Activated CD4-positive, alpha-beta memory T cell treated with anti-CD3 and anti-CD28 coated beads for 36 hours (primary cell): ENCODE data around the gene VAMP2. TPM values are rescaled to one million over a fixed set of nuclear protein-coding genes. Genes with fewer than 3 reads are reported as not detected.
A peak's percentile ranks its signal among the peaks of the same experiment; 100 is the strongest.

ENCODE experiments used
- CTCF ChIA-PET: fragments of 350-600 bp; sonication (Branson Sonifier 250); formaldehyde crosslinking; loops from one replicate; lab custom pipeline; 2021; ENCODE audit warnings: antibody characterized with exemption, inconsistent platforms; lab: Charles Lee
- POLR2A ChIA-PET: fragments of 350-600 bp; sonication (Branson Sonifier 250); formaldehyde crosslinking; loops from one replicate; lab custom pipeline; 2021; ENCODE audit warnings: antibody characterized with exemption; lab: Charles Lee
- DNase-seq: peaks from one replicate; pipeline ENCODE4 v3.0.0-alpha.2; 2020
- H3K27ac Mint-ChIP-seq: one replicate; pipeline ENCODE4 v1.8.0; 2021; ENCODE audit warnings: mixed read lengths
- H3K27me3 Mint-ChIP-seq: one replicate; pipeline ENCODE4 v1.8.0; 2021; ENCODE audit warnings: mixed read lengths
- H3K36me3 Mint-ChIP-seq: one replicate; pipeline ENCODE4 v1.8.0; 2021; ENCODE audit warnings: mixed read lengths
- H3K4me1 Mint-ChIP-seq: one replicate; pipeline ENCODE4 v1.8.0; 2021; ENCODE audit warnings: low read depth, mixed read lengths
- H3K4me3 Mint-ChIP-seq: one replicate; pipeline ENCODE4 v1.8.0; 2021; ENCODE audit warnings: mild to moderate bottlenecking, mixed read lengths
- H3K9me3 Mint-ChIP-seq: one replicate; pipeline ENCODE4 v1.8.0; 2021; ENCODE audit warnings: mixed read lengths
- intact Hi-C: fragments of 100-400 bp; cut with micrococcal nuclease; formaldehyde crosslinking; loops from one replicate; pipeline ENCODE4 v1.15.1; 2023
- total RNA-seq, 2 experiments: library from RNA; stranded (reverse); gene quantifications; one replicate each; pipeline ENCODE4 v1.2.3, GENCODE V29; 2021

VAMP2 gene
- total RNA-seq, 2 experiments from 2014 or later, result 30.1 to 30.4 TPM

DNA sequence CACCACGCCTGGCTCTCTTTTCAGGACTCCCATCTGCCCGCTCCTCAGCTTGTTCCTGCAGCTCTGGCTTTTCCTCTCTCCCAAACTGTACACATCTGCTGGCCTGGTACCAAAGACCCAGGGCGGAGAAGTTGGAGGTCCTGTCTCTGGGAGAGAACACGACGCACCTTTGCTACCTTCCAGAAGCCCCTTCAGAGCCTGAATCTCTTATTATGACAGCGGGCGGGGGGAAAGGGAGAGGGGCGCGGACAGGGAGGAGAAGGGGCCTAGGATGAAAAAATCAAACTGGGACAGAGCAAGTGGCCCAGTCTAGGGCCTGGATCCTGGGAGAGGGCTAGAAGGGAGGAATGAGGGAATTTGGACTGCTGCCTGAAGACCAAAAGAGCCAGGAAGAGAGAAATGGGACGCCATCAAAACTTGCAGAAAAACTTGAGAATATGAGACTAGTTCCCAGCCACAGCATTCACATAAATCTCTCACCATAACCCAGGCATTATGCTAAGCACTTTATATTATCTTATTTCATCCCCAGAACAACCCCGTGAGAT is 8.1 kb downstream of the VAMP2 start:
- Mint-ChIP-seq H3K27ac (no peak overlapping the region), H3K4me3 (no peak overlapping the region), H3K36me3 (peaks cover 3% of the 10 kb centered on the region), H3K4me1 (peaks cover 44% of the 10 kb centered on the region), H3K9me3 (no peaks in the 10 kb centered on the region), H3K27me3 (no peaks in the 10 kb centered on the region)
- no peak for DNase-seq
- intact Hi-C loops, result loop anchor here (5.0 kb wide), 1 partner anchor 312 kb away; no protein-coding TSS in a partner anchor
- POLR2A ChIA-PET, result interaction anchor here (2.5 to 5.3 kb wide), 3 partner anchors 9 to 18 kb away, joined by 16 to 95 read pairs (median 34); no protein-coding TSS in a partner anchor
- CTCF ChIA-PET, result interaction anchor here (2.2 to 8.7 kb wide), 3 partner anchors 16 to 35 kb away, joined by 12 to 62 read pairs (median 26); partner anchors contain the start of gene ALOXE3

DNA sequence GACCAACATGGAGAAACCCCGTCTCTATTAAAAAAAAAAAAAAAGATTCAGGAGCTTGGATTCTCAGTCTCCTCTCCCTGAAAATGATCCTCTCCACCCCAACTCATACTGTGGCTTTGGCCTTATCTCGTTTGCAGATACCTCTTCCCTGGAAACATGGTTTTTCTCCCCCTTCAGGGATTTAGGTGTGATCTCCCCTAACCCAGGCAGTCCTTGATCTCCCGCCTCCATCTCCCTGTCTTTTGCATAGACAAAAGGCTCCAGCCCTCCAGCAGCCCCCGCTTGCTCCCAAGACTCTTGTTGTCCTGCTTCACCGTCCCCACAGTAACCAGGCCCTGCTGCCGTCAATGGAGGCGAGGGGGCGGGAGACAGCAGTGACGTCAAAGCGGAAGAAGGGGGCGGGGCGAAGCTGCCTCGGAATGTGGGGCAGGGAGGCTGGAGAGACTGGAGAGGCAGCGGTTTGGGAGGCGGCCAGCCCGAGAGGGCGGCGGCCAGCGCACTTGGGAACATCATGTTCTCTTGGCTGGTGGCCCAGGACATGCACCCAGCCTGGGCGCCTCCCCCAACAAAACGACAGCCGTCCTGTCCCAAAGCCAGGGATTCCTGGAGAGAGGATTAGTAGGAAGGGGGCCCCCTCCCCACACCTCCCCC is 8.7 kb downstream of the VAMP2 start:
- H3K27me3 Mint-ChIP-seq, result no peaks in the 10 kb centered on the region
- ChIA-PET CTCF (interaction anchor here (0.6 to 8.7 kb wide), 6 partner anchors 15 to 1135 kb away, joined by 3 to 62 read pairs (median 4); partner anchors contain the start of gene ALOXE3), POLR2A (interaction anchor here (0.6 to 5.3 kb wide), 5 partner anchors 9 to 467 kb away, joined by 3 to 95 read pairs (median 16); partner anchors contain the start of genes TP53 and VAMP2)
- H3K4me3 Mint-ChIP-seq, result peak overlapping the region; percentile 62
- H3K36me3 Mint-ChIP-seq, result no peaks in the 10 kb centered on the region
- no peaks in the 10 kb centered on the region for H3K9me3 Mint-ChIP-seq
- peak; percentile 96 for DNase-seq
- no peak overlapping the region for H3K27ac Mint-ChIP-seq
- peaks cover 41% of the 10 kb centered on the region for H3K4me1 Mint-ChIP-seq
- intact Hi-C loops, result no loop called here

DNA sequence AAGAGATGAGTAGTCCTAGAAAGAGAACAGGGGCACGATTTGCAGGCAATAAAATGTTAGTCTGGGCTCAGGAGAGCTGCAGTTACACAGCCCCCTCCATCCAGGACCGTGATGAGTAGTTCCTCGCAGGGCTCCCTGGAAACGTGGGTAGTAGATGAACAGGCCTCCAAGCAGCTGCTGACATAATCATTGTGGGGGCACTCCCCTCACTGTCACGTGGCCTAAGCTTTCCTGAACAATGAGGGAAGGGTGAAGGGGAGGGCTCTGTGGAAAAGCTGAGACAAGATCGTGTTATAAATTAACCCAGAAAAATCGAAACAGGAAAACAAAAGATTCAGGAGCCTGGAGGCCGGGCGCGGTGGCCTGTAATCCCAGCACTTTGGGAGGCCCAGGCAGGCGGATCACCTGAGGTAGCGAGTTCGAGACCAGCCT is 9.2 kb downstream of the VAMP2 start:
- Mint-ChIP-seq H3K27me3 (no peaks in the 10 kb centered on the region), H3K4me3 (peak overlapping the region; percentile 62), H3K27ac (no peak overlapping the region), H3K9me3 (no peaks in the 10 kb centered on the region), H3K4me1 (peaks cover 37% of the 10 kb centered on the region), H3K36me3 (peaks cover 1% of the 10 kb centered on the region)
- DNase-seq, result peak; percentile 83
- intact Hi-C loops, result no loop called here
- ChIA-PET POLR2A (interaction anchor here (0.6 to 5.3 kb wide), 5 partner anchors 9 to 466 kb away, joined by 3 to 95 read pairs (median 16); partner anchors contain the start of genes TP53 and VAMP2), CTCF (interaction anchor here (0.6 to 8.7 kb wide), 7 partner anchors 15 to 1135 kb away, joined by 3 to 62 read pairs (median 4); partner anchors contain the start of gene ALOXE3)

DNA sequence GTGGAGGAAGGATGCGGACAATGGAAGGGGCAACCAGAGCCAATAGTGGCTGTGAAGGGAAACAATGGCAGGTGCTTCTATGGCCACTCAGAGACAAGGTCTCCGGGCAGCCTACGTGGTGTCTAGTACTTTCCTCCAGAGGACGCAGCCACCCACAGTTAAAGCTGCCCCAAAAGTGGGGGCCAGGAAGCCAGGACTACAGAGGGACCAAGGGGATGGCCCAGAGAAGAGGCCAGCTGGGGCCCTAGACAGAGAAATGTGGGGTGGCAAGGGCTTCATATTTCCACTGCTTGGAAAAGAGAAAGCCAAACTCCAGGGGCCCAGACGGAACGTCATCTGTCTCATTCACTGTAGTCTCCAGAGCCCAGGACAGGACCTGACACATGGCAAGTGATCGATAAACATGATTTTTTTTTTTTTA is 9.7 kb downstream of the VAMP2 start:
- H3K9me3 Mint-ChIP-seq, result no peaks in the 10 kb centered on the region
- peaks cover 35% of the 10 kb centered on the region for H3K4me1 Mint-ChIP-seq
- no peak for DNase-seq
- POLR2A ChIA-PET, result interaction anchor here (1.1 to 5.3 kb wide), 5 partner anchors 10 to 466 kb away, joined by 3 to 95 read pairs (median 16); partner anchors contain the start of gene TP53
- peaks cover 5% of the 10 kb centered on the region for H3K36me3 Mint-ChIP-seq
- H3K27ac Mint-ChIP-seq, result no peak overlapping the region
- peak overlapping the region; percentile 62 for H3K4me3 Mint-ChIP-seq
- intact Hi-C loops, result no loop called here
- no peaks in the 10 kb centered on the region for H3K27me3 Mint-ChIP-seq
- CTCF ChIA-PET, result interaction anchor here (1.0 to 2.2 kb wide), 3 partner anchors 14 to 79 kb away, joined by 3 to 12 read pairs (median 4); no protein-coding TSS in a partner anchor

DNA sequence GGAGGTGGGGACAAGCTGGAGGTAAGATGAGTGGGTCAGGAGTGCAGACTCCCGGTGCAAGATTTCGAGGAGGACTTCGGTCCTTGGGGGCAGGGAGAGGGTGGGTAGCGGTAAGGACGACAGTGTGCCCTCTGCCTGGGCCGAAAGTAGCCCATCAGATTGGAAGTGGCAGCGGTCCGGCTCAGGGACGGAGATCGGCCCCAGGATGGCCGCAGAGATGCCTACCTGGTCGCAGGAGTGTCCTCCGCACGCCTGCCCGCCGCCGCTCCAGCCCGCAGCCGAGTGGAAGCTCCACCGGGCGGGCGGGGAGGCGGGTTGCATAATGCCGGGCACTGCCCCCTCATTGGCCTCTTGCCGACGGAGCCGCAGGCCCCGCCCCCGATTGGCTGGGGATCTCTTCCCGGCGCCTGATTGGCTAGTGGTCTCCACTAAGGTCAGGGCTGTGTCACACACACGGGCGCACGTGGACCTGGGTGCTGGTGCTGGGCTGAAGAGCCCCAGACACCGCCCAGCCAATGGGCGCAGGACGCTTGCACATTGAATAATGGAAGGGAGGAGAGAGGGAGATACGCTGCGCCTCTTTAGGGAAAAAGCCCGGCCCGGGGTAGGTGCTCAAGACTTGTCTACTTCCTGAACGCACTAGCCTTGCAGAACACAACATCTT is 10.5 kb downstream of the VAMP2 start, which contains the start of gene PER1:
TSS of gene PER1 (minus strand) at position 293 of the 664 bp plus-strand sequence. CDS start 1,698 bp downstream, outside the sequence.
- H3K4me1 Mint-ChIP-seq, result peaks cover 35% of the 10 kb centered on the region
- H3K9me3 Mint-ChIP-seq, result no peaks in the 10 kb centered on the region
- peak; percentile 95 for DNase-seq
- peaks cover 9% of the 10 kb centered on the region for H3K36me3 Mint-ChIP-seq
- H3K27ac Mint-ChIP-seq, result no peak within 1 kb of the TSS
- intact Hi-C loops, result loop anchor here (1.0 kb wide), 1 partner anchor 27 kb away; no protein-coding TSS in a partner anchor
- no peaks in the 10 kb centered on the region for H3K27me3 Mint-ChIP-seq
- H3K4me3 Mint-ChIP-seq, result peak within 1 kb of the TSS; percentile 83
- ChIA-PET CTCF (interaction anchor here (1.0 to 2.2 kb wide), 4 partner anchors 13 to 634 kb away, joined by 3 to 12 read pairs (median 8); no protein-coding TSS in a partner anchor), POLR2A (interaction anchor here (0.8 to 5.3 kb wide), 7 partner anchors 9 to 73 kb away, joined by 3 to 34 read pairs (median 3); no protein-coding TSS in a partner anchor)

DNA sequence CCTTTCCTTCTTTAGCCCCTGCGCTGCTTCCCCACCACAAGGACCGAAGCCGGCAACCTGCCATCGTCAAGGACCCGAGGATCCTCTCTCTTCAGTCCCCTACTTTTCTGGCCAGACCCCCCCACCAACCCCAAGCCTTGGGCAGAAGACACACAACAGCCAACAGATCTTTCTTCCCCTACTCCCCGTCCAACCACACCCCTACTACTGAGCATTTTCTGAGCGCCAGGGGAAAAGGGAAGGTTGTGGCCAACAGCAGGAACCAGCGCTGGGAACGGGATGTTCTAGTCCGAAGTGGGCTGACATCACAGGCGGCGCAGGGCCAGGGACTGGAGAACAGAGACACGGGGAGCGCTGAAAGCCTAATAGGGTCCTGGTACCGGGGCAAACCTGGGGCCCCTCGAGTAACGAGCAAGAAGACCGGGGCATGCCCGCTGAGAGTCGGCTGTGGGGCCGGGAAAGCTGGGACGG is 11.1 kb downstream of the VAMP2 start:
- intact Hi-C loops, result loop anchor here (1.0 kb wide), 2 partner anchors 12 to 26 kb away; no protein-coding TSS in a partner anchor
- ChIA-PET CTCF (interaction anchor here (1.0 to 1.9 kb wide), 6 partner anchors 9 to 634 kb away, joined by 3 to 12 read pairs (median 5); no protein-coding TSS in a partner anchor), POLR2A (interaction anchor here (0.8 to 5.3 kb wide), 6 partner anchors 8 to 72 kb away, joined by 3 to 34 read pairs (median 3); no protein-coding TSS in a partner anchor)
- Mint-ChIP-seq H3K36me3 (peaks cover 14% of the 10 kb centered on the region), H3K27me3 (no peaks in the 10 kb centered on the region), H3K9me3 (no peaks in the 10 kb centered on the region), H3K4me1 (peaks cover 35% of the 10 kb centered on the region), H3K4me3 (peak overlapping the region; percentile 83), H3K27ac (no peak overlapping the region)
- peak; percentile 46 for DNase-seq

DNA sequence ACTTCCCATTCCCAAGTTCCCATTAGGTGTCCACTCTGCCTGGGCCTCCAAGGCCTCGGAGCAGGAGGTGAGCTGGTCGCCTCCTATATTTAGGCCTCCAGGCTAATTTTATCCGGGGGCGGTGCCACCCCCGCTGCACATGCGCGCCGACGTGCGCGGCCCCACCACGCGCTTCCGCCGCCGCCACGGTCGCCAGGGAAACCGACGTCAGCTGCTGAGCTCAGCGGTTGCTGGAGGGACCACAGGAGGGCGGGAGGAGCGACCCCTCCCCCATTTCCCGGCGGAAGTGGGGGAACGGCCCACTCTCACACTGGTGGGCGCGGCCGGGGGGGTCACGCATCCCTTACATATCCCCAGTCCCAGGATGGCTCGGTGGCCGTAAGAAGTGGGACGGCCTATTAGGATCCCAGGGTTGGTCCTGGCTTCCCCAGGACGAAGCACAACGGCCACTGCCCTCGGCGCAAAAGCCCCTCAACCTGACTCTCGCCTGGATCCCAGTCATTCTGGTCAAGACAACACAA is 11.6 kb downstream of the VAMP2 start:
- no peak overlapping the region for H3K27ac Mint-ChIP-seq
- peak overlapping the region; percentile 83 for H3K4me3 Mint-ChIP-seq
- H3K36me3 Mint-ChIP-seq, result peaks cover 19% of the 10 kb centered on the region
- no peaks in the 10 kb centered on the region for H3K27me3 Mint-ChIP-seq
- intact Hi-C loops, result loop anchor here (1.0 kb wide), 1 partner anchor 12 kb away; no protein-coding TSS in a partner anchor
- POLR2A ChIA-PET, result interaction anchor here (0.8 to 5.3 kb wide), 4 partner anchors 11 to 72 kb away, joined by 3 to 34 read pairs (median 14); no protein-coding TSS in a partner anchor
- H3K9me3 Mint-ChIP-seq, result no peaks in the 10 kb centered on the region
- CTCF ChIA-PET, result interaction anchor here (1.0 to 1.9 kb wide), 6 partner anchors 10 to 150 kb away, joined by 3 to 12 read pairs (median 5); no protein-coding TSS in a partner anchor
- peaks cover 35% of the 10 kb centered on the region for H3K4me1 Mint-ChIP-seq
- DNase-seq, result peak; percentile 92

DNA sequence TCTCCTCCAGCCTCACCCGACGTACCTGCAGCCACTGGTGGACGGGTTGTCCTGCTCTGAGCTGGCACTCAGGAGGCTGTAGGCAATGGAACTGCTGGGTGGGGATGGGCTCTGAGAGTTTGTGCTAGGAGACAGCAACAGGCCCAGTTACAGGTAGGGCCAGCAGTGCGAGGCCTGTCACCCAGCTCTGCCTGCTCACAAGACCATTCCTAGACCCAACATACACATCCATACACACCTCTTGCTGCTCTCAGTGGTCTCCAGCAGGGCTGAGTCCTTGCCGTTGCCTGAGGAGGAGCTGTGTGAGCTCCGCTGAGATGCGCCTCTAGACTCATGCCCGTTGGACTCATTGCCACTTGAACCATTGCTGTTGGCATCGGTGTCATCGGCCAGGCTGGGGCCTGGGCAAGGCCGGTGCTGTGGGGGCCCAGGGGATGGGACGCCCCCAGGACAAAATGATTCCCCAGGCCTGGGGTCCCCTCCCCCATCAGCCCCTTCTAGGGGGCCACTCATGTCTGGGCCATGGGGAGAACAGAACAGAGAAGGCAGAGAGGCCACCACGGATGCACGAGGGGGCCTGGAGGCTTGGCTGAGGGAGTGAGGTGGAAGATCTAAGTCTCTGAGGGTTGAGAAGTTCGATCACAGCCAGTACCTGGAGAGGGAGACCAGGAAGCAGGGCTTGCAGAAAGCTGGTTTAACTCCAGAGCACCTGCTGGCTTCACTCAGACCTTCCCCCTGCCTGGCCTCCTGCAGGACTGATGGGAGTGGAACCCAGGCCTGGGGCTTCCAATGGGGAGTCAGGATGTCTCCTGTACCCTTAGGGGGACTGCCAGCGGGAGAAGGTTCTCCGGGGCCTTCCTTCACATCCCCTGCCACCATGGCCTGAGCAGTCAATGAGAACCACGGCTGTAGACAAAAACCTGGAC is 12.3 kb downstream of the VAMP2 start:
- CTCF ChIA-PET, result interaction anchor here (1.0 to 1.9 kb wide), 8 partner anchors 8 to 151 kb away, joined by 3 to 12 read pairs (median 4); no protein-coding TSS in a partner anchor
- no peaks in the 10 kb centered on the region for H3K9me3 Mint-ChIP-seq
- H3K4me1 Mint-ChIP-seq, result peaks cover 33% of the 10 kb centered on the region
- no peak overlapping the region for H3K27ac Mint-ChIP-seq
- no peak for DNase-seq
- H3K4me3 Mint-ChIP-seq, result peak overlapping the region; percentile 83
- POLR2A ChIA-PET, result interaction anchor here (1.1 to 5.3 kb wide), 3 partner anchors 10 to 26 kb away, joined by 3 to 34 read pairs (median 25); partner anchors contain the start of gene HES7
- intact Hi-C loops, result loop anchor here (1.0 kb wide), 1 partner anchor 11 kb away; no protein-coding TSS in a partner anchor
- H3K36me3 Mint-ChIP-seq, result peaks cover 25% of the 10 kb centered on the region
- no peaks in the 10 kb centered on the region for H3K27me3 Mint-ChIP-seq

DNA sequence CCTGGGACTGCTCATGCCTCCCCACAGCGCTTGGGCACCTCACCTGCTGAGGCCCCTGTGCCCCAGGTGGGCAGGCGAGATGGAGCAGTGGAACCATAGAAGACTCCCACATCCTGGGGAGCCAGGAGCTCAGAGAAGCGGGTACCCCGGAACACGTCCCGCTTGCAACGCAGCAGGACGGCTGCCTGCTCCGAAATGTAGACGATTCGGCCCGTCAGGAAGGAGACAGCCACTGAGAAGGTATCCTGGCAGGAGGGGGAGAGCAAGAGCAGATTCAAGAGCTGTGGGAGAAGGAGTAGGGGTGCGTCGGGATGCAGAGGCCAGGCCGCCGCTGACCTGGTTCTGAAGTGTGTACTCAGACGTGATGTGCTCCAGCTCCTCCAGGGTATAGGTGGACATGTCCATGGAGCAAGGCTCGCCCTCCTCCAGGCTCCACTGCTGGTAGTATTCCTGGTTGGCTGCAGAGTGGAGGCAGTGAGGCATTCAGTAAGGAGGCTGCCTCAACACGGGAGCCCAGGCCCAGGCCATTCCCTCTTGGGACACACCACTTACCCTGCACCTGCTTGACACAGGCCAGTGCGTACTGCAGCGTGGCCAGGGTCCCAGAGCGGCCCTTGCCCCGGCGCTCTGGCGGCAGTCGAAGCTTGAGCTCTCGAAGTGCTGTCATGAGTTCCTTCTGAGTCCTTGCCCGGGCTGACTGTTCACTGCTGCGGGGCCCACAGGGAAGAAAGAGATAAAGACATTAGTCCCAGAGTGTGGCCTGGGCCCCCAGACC is 13.1 kb downstream of the VAMP2 start:
- intact Hi-C loops, result no loop called here
- peaks cover 26% of the 10 kb centered on the region for H3K36me3 Mint-ChIP-seq
- H3K27ac Mint-ChIP-seq, result no peak overlapping the region
- no peaks in the 10 kb centered on the region for H3K9me3 Mint-ChIP-seq
- no peaks in the 10 kb centered on the region for H3K27me3 Mint-ChIP-seq
- no peak overlapping the region for H3K4me3 Mint-ChIP-seq
- H3K4me1 Mint-ChIP-seq, result peaks cover 25% of the 10 kb centered on the region
- ChIA-PET POLR2A (interaction anchor here (0.6 to 5.3 kb wide), 4 partner anchors 9 to 45 kb away, joined by 3 to 34 read pairs (median 3); partner anchors contain the start of gene HES7), CTCF (interaction anchor here (1.0 to 1.4 kb wide), 3 partner anchors 9 to 39 kb away, joined by 3 to 4 read pairs (median 4); no protein-coding TSS in a partner anchor)
- DNase-seq, result no peak
